ENCODE data around the gene TFAM.

The TFAM gene

DNA sequence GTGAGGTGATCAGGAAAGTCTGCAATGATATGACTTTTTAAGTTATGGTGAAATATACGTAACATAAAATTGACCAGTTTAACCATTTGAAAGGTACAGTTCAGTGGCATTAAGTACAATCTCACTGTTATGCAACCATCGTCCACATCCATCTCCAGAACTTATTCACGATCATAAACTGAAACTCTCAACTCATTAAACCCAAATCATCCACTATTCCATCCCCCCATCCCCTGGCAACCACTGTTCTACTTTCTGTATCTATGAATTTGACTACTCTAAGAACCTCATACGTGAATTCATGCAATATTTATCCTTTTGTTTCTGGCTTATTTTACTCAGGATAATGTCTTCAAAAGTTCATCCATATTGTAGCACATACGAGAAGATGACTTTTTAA is 48.4 kb downstream of the TFAM start:
- no peak overlapping the region for H3K27ac ChIP-seq (ENCODE audit: low read depth, low read length, poor library complexity, severe bottlenecking)
- H3F3A ChIP-seq (ENCODE audit: insufficient read depth, low read length), result no peaks in the 10 kb centered on the region

DNA sequence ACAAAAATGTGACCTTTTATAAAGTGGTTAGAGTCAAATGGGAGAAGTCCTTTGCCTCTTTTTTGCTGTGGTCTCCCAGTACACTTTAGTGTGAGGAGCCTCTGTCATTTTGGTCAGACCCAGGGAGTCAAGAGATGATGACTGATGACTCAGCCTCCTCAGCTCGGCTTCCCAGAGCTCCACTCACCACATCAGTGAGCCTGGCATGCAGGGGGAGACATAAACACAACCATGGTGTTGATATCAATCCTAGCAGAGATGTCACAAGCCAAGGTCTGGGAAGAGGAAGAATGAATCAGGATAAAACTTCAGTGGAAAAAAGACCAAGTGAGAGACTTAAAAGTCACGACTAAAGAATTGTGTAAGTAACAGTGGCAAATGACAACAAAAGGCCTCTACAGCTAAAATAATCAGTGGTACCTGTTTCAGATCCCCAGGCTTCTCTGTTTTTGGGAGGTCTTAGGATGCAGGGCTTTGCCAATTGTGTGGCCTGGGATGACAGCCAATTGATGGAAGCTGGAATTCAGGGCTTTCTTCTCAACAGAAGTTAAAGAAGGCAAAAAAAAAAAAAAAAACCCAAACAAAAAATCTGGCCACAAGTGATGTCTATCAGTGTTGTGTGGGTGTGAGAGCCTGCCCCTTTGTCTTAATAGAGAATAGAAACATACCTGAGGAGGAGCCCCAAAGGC is 50.2 kb downstream of the TFAM start:
- no peaks in the 10 kb centered on the region for H4K20me1 ChIP-seq (ENCODE audit: insufficient read depth, low read length)
- H3K4me1 ChIP-seq (ENCODE audit: insufficient read depth, low read length, severe bottlenecking), result no peaks in the 10 kb centered on the region
- TF ChIP-seq, protein P1, sequence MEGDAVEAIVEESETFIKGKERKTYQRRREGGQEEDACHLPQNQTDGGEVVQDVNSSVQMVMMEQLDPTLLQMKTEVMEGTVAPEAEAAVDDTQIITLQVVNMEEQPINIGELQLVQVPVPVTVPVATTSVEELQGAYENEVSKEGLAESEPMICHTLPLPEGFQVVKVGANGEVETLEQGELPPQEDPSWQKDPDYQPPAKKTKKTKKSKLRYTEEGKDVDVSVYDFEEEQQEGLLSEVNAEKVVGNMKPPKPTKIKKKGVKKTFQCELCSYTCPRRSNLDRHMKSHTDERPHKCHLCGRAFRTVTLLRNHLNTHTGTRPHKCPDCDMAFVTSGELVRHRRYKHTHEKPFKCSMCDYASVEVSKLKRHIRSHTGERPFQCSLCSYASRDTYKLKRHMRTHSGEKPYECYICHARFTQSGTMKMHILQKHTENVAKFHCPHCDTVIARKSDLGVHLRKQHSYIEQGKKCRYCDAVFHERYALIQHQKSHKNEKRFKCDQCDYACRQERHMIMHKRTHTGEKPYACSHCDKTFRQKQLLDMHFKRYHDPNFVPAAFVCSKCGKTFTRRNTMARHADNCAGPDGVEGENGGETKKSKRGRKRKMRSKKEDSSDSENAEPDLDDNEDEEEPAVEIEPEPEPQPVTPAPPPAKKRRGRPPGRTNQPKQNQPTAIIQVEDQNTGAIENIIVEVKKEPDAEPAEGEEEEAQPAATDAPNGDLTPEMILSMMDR (IDR thresholded peaks at IDR 0.05; ENCODE audit: low read length), result no peak
- no peak for TF ChIP-seq EZH2 (IDR thresholded peaks at IDR 0.05; ENCODE audit: borderline replicate concordance, low read length)
- H3K27me3 ChIP-seq (ENCODE audit: insufficient read depth, low read length), result no peaks in the 10 kb centered on the region
- H3K4me3 ChIP-seq (ENCODE audit: low read depth, low read length, poor library complexity, severe bottlenecking), result no peak overlapping the region
- no peaks in the 10 kb centered on the region for H3K9me3 ChIP-seq (ENCODE audit: low read length)
- H3K9me2 ChIP-seq (ENCODE audit: low read depth, low read length), result no peaks in the 10 kb centered on the region
- no peak overlapping the region for H2AFZ ChIP-seq (ENCODE audit: low read length)
- no peaks in the 10 kb centered on the region for H3F3A ChIP-seq (ENCODE audit: insufficient read depth, low read length)
- no peaks in the 10 kb centered on the region for H3K36me3 ChIP-seq (ENCODE audit: insufficient read depth, low read length)
- no peak overlapping the region for H3K9ac ChIP-seq (ENCODE audit: low read length)
- no peak overlapping the region for H3K27ac ChIP-seq (ENCODE audit: low read depth, low read length, poor library complexity, severe bottlenecking)
- no peaks in the 10 kb centered on the region for H3K79me2 ChIP-seq (ENCODE audit: insufficient read depth, low read length)
- no peak overlapping the region for H3K4me2 ChIP-seq (ENCODE audit: low read length)

More for the DNA sequence above, 48.4 kb downstream of the TFAM start:
- Histone ChIP-seq H3K9ac (ENCODE audit: low read length) (no peak overlapping the region), H3K9me2 (ENCODE audit: low read depth, low read length) (no peaks in the 10 kb centered on the region), H3K27me3 (ENCODE audit: insufficient read depth, low read length) (no peaks in the 10 kb centered on the region), H3K36me3 (ENCODE audit: insufficient read depth, low read length) (no peaks in the 10 kb centered on the region), H3K79me2 (ENCODE audit: insufficient read depth, low read length) (no peaks in the 10 kb centered on the region), H3K4me3 (ENCODE audit: low read depth, low read length, poor library complexity, severe bottlenecking) (no peak overlapping the region), H3K4me1 (ENCODE audit: insufficient read depth, low read length, severe bottlenecking) (no peaks in the 10 kb centered on the region), H4K20me1 (ENCODE audit: insufficient read depth, low read length) (no peaks in the 10 kb centered on the region), H3K4me2 (ENCODE audit: low read length) (no peak overlapping the region), H2AFZ (ENCODE audit: low read length) (no peak overlapping the region), H3K9me3 (ENCODE audit: low read length) (no peaks in the 10 kb centered on the region)
- no peak for TF ChIP-seq EZH2 (IDR thresholded peaks at IDR 0.05; ENCODE audit: borderline replicate concordance, low read length)
- TF ChIP-seq, protein P1 (IDR thresholded peaks at IDR 0.05; ENCODE audit: low read length), result no peak

DNA sequence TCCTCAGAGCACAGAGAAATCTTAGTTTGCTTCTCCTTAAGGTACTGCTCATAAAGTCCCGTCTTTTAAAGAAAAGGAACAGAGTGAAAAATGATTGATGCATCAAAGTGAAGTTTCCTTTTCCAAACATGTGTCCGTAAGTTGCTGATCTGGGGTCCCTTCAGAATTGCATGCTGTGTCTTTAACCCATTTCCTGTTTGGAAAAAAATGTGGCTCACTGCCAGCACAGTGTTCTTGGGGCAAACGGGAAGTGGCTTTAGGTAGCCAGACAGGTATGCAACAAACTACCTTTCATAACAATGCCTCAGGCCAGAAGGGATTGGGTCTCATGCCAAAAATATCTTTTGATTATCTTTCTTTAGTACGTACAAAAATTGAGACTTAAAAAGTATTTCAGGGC is 50.9 kb downstream of the TFAM start:
- Histone ChIP-seq H3K4me1 (ENCODE audit: insufficient read depth, low read length, severe bottlenecking) (no peaks in the 10 kb centered on the region), H2AFZ (ENCODE audit: low read length) (no peak overlapping the region), H3K27me3 (ENCODE audit: insufficient read depth, low read length) (no peaks in the 10 kb centered on the region), H3F3A (ENCODE audit: insufficient read depth, low read length) (no peaks in the 10 kb centered on the region), H3K9me3 (ENCODE audit: low read length) (no peaks in the 10 kb centered on the region), H3K27ac (ENCODE audit: low read depth, low read length, poor library complexity, severe bottlenecking) (no peak overlapping the region), H4K20me1 (ENCODE audit: insufficient read depth, low read length) (no peaks in the 10 kb centered on the region), H3K9me2 (ENCODE audit: low read depth, low read length) (no peaks in the 10 kb centered on the region), H3K9ac (ENCODE audit: low read length) (no peak overlapping the region), H3K79me2 (ENCODE audit: insufficient read depth, low read length) (no peaks in the 10 kb centered on the region), H3K36me3 (ENCODE audit: insufficient read depth, low read length) (no peaks in the 10 kb centered on the region), H3K4me3 (ENCODE audit: low read depth, low read length, poor library complexity, severe bottlenecking) (no peak overlapping the region), H3K4me2 (ENCODE audit: low read length) (no peak overlapping the region)
- TF ChIP-seq EZH2 (IDR thresholded peaks at IDR 0.05; ENCODE audit: borderline replicate concordance, low read length), result no peak
- TF ChIP-seq, protein P1 (IDR thresholded peaks at IDR 0.05; ENCODE audit: low read length), result no peak
